ENCODE data around the gene C6.

C6 gene

DNA sequence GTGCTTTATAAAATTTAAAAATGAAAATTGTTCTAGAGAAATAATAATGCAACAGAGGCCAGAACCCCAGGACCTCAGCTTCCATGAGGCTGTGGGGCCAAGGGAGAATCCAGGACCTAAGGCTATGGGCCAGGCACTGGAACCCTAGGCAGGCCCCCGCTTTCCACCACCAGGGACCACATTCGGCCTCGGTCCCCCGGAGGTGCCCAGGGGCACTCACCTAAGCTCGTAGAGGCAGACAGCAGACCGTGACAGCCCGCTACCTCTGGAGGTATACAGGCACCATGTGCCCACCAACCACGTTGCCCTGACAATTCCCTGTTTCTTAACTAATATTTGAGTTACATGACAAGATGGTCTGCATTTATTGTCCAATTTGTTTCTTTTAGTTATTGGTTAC is 92.7 kb downstream of the C6 start:
- no peak for DNase-seq (ENCODE audit: low read depth)

DNA sequence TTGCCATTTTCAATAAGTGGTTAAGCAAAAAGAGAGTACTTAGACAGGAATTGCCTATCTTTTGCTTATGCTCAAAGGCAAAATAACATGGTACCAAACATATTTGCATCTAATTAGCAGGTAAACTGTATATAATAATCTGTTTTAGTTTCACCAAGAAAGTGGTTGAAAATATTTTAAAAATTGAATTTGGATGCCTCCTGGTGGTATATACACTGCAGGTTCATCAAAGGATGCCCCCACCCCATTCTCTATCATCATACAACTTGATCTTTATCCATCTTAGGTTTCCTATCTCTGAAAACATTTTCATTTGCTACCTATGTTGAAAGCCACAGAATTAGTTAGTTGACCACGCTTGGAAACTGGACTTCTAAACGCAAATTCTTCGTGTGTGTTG is 95.2 kb downstream of the C6 start:
- no peak for DNase-seq (ENCODE audit: low read depth)

DNA sequence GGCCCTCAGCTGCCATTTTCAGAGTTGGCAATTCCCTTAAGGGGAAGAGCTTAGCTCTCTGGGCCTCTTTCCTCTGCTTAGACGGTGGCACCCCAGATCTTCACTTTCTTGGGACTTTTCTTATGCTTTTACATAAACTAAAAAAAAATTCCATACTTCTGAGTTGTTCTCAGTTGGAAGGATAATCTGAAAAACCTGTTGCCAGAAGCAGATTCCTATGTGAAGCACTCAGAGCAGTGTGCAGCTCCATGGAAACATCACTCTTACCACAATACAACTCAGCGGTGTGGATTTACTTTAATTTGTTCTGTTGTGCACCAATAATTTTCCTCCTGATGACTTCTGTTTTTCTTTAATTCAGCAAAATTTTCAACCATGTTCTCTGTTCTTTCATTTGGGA is 98.1 kb downstream of the C6 start:
- DNase-seq (ENCODE audit: low read depth), result no peak

DNA sequence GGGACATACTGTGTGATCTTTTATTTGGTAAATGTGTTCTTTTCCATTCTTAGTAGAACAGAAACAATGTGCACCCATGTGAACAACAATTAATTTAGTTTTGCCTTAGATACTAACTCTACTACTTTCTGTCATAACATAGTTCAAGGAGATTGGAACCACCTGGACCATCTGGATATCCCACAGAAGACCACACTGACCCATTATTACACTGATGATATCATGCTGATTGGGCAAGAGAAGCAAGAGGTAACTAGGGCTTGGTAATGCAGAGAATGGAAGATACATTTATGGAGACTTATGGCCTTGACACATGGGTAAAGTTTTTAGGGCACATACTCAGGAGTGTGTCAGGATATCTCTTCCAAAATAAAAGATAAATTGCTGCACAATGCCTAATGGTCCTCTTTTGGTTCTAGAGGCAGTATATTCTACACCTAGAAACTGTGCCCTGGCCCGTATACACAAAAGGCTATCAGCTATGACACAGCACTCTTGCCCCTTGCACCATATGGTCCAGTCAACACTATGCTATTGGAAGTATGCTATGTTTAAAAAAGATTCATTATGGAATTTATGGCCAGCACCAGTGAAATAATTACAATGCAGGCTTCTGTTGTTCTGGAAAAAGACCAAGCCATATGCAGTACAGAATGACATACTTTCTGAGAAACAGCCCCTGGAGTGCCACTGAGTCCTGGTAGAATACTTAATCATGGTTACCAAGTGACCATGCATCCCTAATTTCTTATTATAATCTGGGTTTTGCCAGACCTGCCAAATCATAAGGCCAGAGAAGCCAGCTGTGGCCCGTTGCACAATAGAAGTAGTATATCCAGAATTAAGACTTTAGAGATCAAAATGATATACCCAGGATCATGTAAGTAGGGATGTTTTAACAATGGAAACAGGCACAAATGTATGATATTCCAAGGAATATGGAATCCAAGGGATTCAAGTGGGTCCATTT is 100.6 kb downstream of the C6 start:
- no peak for DNase-seq (ENCODE audit: low read depth)

DNA sequence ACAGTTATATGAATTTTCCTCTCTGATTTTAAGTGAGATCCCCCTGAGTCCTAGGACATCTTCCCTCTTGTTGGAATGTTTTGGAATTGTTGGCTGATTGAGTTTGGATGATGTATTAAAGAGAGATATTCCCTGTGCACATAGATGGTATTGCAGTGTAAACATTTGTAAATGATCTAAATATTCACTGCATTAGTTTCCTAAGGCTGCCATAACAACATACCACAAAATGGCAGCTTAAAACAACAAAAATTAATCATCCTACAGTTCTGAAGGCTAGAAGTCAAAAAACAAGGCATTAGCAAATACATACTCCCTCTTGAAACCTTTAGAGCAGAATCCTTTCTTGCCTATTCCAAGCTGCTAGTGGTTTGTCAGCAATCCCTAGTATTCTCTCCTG is 104.1 kb downstream of the C6 start:
- no peak for DNase-seq (ENCODE audit: low read depth)

DNA sequence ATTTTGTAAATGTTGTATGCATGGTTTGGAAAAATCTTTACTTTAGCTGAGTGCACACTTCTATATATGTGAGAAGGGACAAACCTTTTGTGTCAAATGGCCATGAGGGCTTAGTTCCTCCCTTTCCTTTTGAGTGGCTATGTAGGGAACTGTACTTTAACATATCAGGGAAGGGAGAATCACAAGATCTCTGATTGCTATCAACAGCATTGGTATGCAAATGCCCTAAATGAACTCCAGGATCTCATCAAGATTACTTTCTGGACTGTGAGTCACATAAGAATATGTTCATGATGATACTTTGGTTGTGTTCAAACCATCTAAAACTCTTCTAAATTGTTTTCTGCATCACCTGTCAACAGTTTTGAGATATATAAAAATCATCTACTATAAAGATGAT is 111.0 kb downstream of the C6 start:
- no peak for DNase-seq (ENCODE audit: low read depth)

DNA sequence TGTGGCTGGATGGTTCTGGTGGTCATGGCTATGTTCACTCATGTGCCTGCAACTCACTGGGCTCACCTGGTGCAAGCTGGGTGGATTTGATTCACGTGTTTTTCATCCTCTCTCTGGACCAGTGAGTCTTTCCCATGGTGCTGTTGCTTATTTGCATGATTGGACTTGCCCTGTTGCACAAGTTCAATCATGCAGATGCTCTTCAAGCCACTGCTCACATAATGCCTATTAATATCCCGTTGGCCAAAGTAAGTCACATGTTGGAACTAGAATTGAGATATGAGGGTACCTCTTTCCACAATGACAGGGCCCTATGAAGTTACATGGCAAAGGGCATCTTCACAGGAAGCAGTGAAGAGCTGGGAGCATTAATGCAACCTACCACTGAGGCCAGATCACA is 115.7 kb downstream of the C6 start:
- no peak for DNase-seq (ENCODE audit: low read depth)

DNA sequence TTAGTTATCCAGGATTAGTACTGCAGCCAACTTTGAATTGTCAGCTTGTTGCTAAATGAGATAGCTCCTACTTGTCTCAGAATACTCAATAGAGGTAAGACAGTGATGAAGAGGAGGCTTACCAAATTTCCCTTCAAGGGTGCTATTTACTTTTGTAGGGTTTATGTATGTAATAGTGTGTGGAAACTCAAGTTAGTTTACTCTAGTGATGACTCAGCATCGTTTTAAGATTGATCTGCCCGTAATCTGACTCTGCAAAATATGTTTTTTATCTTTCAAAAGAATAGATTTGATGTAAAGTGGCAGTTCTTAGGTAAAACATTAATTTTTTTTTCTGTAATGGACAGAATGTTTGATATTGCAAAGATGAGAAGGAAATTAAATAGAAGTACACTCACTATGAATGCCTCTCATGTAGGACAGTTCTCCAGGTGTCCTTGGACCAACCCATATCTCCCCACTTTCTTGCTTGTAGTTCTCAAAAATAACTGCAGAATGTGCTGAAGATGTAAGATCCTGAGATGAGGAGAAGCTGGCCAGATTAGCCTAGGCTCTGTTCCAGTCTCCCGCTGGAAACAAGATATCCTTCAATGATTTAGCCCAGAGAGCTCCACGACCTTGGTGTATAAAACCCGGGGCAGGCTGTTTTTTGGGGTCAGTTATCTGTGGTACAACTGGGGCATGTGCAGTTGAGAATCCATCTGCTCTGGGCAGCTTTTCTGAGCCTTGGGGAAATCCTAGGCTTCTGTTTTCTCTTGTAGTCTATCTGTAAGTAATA is 117.8 kb downstream of the C6 start:
- DNase-seq (ENCODE audit: low read depth), result no peak

DNA sequence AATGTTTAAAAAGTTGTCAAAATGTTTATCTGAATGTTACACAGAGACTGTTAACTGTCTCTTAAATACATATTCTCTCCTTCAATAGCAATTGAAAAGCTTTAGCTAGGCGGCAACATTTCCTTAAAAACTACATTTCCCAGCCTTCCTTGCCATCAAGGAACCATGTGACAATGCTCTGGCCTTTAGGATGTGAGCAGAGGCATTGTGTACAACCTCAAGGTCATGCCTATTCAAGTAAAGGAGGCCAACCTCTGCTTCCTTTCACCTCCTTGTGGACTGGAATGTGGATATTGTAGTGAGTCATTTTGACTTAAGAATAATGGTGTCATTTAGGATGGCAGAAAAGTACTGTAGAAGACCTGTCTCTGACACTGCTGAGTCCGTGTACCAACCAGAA is 118.5 kb downstream of the C6 start:
- no peak for DNase-seq (ENCODE audit: low read depth)

DNA sequence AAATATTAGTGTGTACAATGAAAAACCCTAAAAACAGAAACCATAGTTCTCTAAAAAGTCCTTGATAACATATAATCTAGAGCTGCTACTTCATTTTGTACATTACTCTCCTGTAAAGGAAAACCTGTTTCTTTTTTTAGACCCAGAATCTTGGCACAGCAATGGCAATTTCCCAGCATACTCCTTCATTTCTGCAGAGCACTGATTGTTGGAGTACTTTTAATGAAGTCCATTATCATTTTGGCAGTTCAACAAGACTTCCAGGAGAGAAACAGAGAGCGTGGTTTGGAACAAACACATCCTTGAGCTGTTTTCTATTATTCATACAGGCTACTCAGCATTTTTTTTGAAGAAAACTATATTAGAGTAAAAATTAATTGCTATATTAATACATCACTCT is 119.5 kb downstream of the C6 start:
- no peak for DNase-seq (ENCODE audit: low read depth)
